KOPT-K1 (cell line): Measurements from ENCODE around the gene TBCC.
"Not testable (repeated sequence)": the region's sequence is repeated elsewhere in the genome, so short reads cannot be mapped to it uniquely, and the experiment has no call there.

Experiments
- H3K27ac ChIP-seq: fragments of 200-600 bp; sonication (generic); 2 replicates; pipeline ENCODE4 v1.5.1; 2016; ENCODE audit warnings: antibody characterized with exemption, mild to moderate bottlenecking, low read depth, low read length; ENCODE audit not compliant: poor library complexity, severe bottlenecking
- H3K36me3 ChIP-seq: fragments of 200-600 bp; sonication (generic); 2 replicates; pipeline ENCODE4 v1.5.1; 2017; ENCODE audit warnings: antibody characterized with exemption, mild to moderate bottlenecking, low read length, moderate library complexity; ENCODE audit not compliant: insufficient read depth
- H3K9me3 ChIP-seq: fragments of 200-600 bp; sonication (generic); 2 replicates; pipeline ENCODE4 v1.5.1; 2017; ENCODE audit warnings: antibody characterized with exemption, low read length, mild to moderate bottlenecking; ENCODE audit not compliant: insufficient read depth, poor library complexity, severe bottlenecking

TBCC gene

DNA sequence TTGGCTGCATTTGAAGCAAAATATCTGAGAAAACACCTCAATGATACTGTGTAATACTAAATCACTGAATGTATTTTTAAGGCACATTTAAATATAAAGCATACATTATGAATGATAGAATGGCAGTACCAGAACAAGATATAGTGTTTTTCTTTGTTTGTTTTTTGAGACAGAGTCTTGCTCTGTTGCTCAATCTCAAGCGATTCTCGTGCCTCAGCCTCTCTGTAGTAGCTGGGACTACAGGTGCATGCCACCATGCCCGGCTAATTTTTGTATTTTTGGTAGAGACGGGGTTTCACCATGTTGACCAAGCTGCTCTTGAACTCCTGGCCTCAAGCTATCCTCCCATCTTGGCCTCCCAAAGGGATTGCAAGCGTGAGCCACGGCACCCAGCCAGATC lies 33.6 kb upstream of the TBCC start:
- Histone ChIP-seq H3K27ac (no peak overlapping the region), H3K36me3 (no peaks in the 10 kb centered on the region), H3K9me3 (no peaks in the 10 kb centered on the region)

DNA sequence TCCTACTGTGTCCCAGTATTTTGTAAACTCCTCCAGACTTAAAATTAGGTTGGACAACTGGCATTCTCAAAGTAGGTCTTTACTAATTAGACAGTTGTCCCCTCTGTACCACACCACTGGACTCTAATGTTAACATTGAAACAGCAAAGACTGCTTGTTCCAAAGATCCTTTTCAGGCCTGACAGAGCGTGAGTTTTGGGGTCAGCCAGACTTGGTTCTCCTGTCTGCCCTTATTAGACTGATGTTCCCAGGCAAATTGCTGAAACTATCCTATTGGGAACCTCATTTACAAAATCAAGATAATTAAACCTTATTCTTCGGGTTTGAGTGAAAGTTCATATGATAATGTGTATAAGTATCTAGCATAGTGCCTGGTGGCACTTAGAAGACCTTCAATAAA lies 32.2 kb upstream of the TBCC start:
- Histone ChIP-seq H3K27ac (no peak overlapping the region), H3K9me3 (no peaks in the 10 kb centered on the region), H3K36me3 (no peaks in the 10 kb centered on the region)

DNA sequence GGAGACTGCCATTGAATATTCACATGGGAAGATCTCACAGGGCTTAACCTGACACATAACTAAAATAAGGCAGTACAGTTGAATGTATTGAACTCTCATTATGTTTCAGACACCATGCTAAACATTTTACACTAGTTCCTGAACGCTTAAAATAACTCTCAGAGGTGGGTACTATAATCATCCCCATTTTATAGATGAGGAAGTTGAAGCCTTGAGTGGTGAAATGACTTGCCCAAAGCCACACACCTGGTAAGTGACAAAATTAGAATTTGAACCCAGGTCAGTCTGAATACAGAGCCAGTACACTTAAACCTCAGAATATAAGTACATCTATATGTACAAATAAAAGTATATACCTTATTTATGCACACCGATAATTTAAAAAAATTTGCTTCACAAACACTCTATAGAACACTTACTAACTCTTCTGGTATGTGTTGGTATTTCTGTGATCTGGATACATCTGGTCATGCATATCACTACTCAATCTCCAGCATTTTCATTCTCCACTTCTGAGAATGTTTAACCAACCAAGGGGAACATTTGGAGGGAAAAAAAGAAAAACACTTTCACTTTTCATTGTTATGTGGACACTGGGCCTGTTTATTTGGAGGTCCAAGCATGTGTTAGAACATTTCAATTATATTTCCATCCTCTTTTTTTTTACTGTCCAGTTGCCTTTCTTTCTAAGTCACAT lies 31.4 kb upstream of the TBCC start:
- no peak overlapping the region for H3K27ac ChIP-seq
- H3K9me3 ChIP-seq = no peaks in the 10 kb centered on the region
- no peaks in the 10 kb centered on the region for H3K36me3 ChIP-seq

DNA sequence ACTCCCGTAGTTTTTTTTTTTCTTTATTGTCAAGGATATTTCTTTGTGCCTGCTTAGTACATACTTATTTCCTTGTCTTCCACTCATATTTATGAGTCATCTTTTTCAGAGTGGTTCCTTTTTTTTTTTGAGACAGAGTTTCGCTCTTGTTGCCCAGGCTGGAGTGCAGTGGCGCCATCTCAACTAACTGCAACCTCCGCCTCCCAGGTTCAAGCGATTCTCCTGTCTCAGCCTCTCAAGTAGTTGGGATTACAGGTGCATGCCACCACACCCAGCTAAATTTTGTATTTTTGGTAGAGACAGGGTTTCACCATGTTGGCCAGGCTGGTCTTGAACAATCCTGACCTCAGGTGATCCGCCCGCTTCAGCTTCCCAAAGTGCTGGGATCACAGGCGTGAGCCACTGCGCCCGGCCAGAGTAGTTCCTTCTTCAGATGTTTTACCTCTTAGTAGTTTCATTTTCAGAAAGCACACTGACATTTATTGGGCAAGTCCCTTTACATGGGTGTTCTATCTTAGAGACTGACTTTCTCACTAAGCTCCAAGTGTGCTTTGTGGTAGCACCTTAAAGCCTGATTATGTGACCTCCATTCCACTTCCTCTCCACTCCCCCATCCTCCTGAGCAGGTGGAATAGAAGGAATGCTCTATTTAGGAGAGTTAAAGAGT lies 29.1 kb upstream of the TBCC start:
- not testable (repeated sequence) for H3K27ac ChIP-seq, H3K9me3 ChIP-seq, H3K36me3 ChIP-seq

DNA sequence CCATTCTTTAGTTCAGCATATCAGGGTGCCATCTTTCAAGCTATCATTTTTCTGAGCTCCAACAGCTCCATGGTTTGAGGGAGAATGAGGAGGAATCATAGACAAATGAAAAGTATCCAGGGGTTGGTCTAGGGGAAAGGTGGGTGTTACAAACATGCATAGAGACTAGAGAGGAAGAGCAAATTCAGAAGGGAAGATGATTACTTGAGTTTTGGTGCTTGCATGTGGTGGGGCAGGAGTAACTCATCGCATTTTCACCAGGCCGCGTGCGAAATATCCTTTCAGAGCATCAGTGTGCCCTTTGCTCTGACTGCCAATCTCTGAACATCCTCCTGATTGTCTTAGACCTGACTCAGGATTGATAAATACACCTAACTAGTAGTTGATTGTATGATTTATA lies 28.3 kb upstream of the TBCC start:
- Histone ChIP-seq H3K9me3 (no peaks in the 10 kb centered on the region), H3K36me3 (no peaks in the 10 kb centered on the region), H3K27ac (no peak overlapping the region)

DNA sequence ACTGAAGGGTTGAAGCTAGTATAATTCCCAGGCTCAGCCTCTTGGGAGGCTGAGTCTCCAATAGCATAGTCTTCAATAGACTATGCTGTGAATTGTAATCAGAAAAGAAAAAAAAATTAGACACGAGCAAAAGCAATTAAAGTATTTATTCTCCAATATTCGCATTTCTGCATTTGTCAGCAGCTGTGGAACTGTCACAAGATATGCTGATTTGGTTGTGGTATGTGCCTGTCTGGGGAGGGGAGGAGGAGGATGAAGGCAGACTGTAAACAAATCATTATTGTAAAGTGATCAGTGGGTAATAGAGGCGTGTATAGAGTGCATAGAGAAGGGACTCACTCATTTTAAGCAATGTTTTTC lies 25.8 kb upstream of the TBCC start:
- H3K36me3 ChIP-seq = no peaks in the 10 kb centered on the region
- no peak overlapping the region for H3K27ac ChIP-seq
- H3K9me3 ChIP-seq = no peaks in the 10 kb centered on the region

DNA sequence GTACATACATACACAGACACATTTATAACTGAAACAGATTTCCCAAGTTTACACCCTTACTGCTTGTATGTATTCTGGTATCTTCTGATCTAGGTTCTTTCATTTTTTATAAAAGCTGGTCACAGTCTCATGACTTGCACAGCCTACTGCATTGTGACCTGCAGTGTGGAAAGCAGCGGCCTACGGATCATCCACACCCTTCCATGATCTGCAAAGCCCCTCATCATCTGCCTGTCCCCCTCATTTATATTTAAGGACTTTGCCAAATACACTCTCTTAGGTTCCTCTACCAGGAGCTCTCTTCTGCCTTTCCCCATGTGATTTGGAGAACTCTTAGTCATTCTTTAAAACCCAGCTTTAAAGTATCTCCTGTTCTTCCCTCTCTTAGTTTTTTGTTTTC lies 23.9 kb upstream of the TBCC start:
- no peaks in the 10 kb centered on the region for H3K9me3 ChIP-seq
- H3K27ac ChIP-seq = no peak overlapping the region
- H3K36me3 ChIP-seq = no peaks in the 10 kb centered on the region

DNA sequence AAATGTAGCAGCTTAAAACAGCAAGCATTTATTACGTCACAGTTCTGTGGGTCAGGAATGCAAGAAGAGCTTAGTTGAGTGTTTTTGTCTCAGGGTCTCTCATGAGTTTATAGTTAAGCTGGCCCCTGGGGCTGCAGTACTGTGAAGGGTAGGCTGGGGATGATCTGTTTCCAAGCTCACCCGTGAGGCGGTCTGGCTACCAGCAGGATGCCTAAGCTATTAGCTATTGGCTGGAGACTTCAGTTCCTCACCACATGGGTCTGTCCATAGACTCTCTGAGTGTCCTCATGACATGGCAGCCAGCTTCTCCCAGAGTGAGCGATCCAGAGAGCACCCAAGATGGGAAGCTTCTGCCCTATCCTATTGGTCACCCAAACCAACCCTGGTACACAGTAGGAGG lies 23.1 kb upstream of the TBCC start:
- Histone ChIP-seq H3K36me3 (no peaks in the 10 kb centered on the region), H3K27ac (no peak overlapping the region), H3K9me3 (no peaks in the 10 kb centered on the region)

DNA sequence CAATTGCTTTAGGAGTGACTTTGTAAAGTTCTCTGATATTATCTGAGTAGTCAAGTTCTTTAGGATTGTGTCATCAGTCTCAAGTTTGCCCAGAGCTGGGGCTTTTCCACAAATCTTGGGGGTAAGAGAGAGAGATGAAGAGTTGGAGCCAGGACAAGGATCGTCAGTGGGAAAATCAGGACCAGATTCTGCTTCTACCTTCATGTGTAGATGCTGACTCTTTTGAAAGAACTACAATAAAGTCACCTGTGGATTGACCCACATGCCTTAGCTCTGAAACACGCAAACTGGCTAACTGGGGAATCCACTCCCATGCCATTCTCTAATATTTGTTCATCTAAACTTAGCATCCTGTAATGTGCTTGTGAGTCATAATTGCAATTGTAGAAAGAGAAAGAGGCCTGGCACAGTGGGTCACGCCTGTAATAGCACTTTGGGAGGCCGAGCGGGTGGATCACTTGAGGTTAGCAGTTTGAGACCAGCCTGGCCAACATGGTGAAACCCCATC lies 20.3 kb upstream of the TBCC start:
- Histone ChIP-seq H3K27ac (no peak overlapping the region), H3K36me3 (no peaks in the 10 kb centered on the region), H3K9me3 (no peaks in the 10 kb centered on the region)

DNA sequence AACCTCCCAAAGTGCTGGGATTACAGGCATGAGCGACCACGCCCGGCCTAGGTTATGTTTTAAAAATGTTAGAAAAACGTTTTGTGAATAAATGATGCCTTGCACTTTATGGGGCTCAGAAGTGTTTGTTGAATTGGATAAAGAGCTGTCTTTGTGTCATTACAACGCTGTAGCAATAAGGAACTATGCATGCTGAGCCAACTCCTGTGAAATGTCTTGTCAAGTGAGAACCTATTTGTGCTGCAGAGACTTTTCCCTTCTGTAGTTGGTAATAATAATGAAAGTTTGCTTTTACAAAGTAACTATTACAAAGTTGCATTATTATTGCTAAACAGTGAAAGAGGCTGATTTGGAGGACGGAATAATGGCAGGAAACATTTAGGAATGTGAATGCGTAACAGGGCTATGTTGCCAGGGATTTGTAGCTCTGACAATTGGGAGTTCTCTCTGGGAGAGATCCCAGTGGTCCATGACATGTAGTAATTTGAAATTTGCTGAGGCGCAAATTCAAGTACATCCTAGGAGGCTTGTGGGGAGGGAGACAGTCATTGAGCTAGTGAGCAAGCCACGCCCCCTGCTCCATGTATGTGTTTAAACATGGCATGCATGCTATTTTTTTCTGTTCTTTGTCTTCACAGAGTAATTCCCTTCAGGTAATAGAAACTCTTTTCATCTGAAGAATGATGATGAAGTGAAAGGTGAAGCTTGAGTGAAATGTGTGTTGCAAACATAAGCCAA lies 19.2 kb upstream of the TBCC start:
- no peak overlapping the region for H3K27ac ChIP-seq
- H3K9me3 ChIP-seq = no peaks in the 10 kb centered on the region
- no peaks in the 10 kb centered on the region for H3K36me3 ChIP-seq

DNA sequence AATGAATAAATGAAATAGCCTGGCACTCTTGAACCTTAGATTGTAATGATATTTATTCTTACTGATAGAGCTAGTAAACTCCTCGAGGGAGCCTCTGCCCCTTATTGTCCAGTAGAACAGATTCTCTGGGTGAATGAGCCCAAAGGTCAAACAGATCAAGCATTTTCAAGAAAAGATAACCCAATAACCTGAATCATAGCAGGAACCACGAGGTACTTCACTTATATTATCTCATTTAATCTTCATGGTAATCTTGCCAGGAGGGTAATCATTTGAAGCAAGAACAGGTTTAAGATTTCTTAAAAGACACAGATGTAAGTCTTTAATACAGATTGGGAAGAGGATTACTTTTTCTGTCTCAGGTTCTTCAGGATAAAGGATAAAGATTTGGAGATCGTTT lies 17.0 kb upstream of the TBCC start:
- H3K36me3 ChIP-seq = no peaks in the 10 kb centered on the region
- H3K9me3 ChIP-seq = no peaks in the 10 kb centered on the region
- no peak overlapping the region for H3K27ac ChIP-seq

DNA sequence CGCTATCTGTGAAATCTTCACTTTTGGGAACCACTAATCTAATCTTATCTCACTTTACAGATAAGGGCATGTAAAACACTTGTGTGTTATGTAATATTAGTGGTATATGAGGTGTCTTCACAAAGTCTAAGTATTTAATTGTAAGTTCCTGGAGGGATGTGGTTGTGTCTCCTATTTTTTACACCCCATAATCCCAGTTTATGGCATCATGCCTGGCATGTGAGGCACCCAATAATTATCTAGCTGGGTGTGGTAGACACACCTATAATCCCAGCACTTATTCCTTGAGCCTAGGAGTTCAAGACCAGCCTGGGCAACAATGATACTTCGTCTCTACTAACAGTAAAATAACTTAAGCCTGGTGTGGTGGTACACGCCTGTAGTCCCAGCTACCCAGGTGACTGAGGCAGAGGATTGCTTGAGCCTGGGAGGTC lies 16.5 kb upstream of the TBCC start:
- Histone ChIP-seq H3K27ac (no peak overlapping the region), H3K36me3 (no peaks in the 10 kb centered on the region), H3K9me3 (no peaks in the 10 kb centered on the region)

DNA sequence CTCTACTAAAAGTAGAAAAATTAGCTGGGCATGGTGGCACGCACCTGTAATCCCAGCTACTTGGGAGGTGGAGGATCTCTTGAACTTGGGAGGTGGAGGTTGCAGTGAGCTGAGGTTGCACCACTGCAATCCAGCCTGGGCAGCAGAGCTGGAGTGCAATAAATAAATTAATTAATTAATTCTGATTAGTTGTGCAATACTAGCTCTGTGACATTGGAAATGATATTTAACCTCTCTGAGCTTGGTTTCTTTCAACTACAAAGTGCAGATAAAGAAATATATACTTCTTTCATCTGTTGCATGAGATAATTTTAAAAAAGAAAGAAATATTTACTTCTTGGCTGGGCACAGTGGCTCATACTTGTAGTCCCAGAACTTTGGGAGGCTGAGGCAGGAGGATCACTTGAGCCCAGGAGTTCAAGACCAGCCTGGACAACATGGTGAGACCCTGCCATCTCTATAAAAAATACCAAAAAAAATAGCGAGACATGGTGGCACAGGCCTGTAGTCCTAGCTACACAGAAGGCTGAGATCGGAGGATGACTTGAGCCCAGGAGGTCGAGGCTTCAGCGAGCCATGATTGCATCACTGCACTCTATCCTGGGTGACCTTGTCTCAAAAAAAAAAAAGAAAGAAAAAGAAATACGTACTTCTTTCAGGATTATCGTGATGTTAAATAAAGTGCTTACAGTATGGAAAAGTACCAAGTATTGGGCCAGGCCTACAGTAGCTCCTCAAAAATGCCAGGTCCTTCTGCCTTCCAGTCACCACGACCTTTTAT lies 15.6 kb upstream of the TBCC start:
- Histone ChIP-seq H3K36me3 (no peaks in the 10 kb centered on the region), H3K27ac (no peak overlapping the region), H3K9me3 (no peaks in the 10 kb centered on the region)

DNA sequence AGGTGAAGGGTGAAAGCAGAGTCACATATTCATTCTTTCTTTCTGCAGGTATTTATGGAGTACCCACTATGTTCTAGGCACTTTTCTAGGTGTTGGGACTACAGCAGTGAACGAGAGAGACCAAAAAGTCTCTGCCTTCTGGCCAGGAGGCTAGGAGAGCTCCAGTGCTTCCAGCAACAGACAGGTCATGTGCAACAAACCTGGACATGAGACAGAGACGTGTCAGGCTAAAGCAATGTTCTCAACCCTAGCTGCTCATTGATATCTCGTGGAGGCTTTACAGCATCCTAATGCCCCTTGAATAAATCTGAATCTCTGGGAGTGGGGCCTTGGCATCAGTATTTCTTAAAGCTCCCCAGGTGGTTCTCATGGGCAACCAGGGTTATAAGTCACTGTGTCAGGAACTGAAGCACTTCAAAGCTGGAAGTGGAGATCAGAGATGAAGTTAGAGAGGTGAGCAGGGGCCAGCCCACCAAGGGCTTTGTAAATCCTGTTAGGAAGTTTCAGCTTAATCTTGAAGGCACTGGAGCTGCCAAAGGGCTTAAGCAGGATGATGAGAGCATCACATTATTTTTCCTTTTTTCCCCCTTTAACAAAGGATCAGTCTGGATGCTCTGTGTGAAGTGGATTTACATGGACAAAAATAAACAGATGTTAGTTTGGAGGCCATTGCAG lies 13.0 kb upstream of the TBCC start:
- Histone ChIP-seq H3K9me3 (no peaks in the 10 kb centered on the region), H3K27ac (no peak overlapping the region), H3K36me3 (no peaks in the 10 kb centered on the region)
